NCI-H146 (cell line): ENCODE data around the gene FGD6.
"Not testable (repeated sequence)": the region's sequence is repeated elsewhere in the genome, so short reads cannot be mapped to it uniquely, and the experiment has no call there.

Source experiments
- DNase-seq: peaks from one replicate; lab custom pipeline; 2025; lab: John Stamatoyannopoulos, UW

Gene FGD6

DNA sequence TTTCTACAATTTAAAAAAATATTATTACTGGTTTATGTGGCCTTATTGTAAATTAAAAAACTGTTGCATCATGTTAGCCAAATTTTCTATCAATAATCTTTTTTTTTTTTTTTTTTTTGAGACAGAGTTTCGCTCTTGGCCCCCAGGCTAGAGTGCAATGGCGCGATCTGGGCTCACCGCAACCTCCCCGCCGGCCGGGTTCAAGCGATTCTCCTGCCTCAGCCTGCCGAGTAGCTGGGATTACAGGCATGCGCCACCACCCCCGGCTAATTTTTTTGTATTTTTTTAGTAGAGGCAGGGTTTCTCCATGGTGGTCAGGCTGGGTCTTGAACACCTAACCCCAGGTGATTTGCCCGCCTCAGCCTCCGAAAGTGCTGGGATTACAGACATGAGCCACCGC, 16.9 kb upstream of the FGD6 start:
- DNase-seq, result not testable (repeated sequence)

DNA sequence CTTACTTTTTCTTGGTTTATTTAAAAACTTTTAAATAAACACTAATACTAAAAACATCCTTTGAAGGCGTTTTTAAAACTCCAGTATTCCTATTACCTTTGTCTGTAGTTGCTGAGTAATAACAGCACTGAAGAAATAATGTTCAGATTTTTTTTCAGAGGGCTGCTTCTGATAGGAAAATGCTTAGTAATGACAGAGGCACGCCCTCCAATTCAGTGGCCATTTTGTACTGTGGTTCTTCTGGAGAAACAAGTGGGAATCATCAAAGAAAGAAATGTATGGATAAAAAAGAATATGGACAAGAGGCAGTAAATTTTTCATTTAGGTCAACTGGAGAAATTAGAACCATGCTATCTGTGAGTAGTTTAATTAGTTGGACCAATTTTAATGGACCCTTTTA, 13.9 kb upstream of the FGD6 start:
- DNase-seq, result no peak

DNA sequence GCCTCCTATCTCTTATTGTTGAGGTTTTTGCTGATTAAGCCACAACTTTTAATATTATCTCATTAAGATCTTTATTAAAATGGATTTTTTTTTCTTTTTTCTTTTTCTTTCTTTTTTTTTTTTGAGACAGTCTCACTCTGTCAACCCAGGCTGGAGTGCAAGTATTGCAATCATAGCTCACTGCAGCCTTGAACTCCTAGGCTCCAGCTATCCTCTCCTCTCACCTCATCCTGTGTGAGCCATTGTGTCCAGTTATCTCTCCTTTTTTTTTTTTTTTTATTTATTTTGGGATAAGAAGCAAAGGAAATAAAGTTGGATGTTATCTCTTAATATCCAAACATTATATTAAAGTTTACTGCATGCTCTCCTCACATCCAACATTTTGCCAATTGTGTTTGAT, 13.0 kb upstream of the FGD6 start:
- DNase-seq, result no peak

DNA sequence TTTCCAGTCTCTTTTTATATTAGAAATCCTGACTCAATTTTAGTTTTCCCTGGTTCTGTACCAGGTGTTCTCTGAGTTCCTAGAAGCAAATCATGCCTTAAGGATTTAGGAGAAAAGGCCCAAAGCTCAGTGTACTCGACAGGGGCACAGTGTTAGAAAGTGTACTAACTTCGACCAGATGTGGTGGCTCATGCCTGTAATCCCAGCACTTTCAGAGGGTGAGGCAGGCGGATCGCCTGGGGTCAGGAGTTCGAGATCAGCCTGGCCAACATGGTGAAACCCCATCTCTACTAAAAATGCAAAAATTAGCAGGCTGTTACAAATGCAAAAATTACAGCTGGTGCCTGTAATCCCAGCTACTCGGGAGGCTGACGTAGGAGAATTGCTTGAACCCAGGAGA, 12.4 kb upstream of the FGD6 start:
- no peak for DNase-seq

DNA sequence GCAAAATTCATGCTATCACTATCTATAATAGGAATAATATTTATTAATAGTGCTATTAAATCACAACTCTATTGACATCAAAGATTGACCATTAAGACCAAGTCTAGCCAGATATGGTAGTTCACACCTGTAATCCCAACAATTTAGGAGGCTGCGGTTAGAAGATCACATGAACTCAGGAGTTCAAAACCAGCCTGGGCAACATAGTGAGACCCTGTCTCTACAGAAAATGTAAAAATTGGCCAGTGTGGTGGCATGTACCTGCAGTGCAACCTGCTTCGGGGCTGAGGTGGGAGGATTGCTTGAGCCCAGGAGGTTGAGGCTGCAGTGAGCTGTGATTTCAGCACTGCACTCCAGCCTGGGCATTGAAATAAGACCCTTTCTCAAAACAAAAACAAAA, 11.3 kb upstream of the FGD6 start:
- no peak for DNase-seq

DNA sequence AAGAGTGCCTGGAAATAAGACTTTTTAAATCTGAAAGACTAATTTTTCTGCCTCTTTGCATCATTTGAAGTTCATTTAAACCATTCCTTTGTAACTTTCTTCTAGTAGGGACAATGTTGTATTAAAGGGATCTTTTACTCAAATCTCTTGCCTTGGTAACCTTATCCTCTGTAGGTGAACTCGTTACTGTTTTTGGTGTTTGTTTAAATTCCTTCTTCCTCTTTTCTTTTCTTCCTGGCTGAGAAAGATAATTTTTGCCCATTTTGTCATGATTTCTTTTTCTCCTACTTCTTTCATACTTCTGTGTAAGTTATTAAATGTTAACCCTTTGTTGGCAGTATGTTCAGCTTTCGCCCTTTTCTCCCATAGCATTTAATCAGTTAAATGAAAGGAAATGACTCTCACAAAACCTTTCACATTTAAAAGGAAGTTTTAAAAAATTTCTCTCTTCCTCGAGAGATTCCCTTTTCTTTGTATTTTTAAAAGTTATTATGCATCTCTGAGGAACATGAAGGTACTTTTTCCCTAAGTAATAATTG, 10.6 kb upstream of the FGD6 start:
- DNase-seq, result no peak

DNA sequence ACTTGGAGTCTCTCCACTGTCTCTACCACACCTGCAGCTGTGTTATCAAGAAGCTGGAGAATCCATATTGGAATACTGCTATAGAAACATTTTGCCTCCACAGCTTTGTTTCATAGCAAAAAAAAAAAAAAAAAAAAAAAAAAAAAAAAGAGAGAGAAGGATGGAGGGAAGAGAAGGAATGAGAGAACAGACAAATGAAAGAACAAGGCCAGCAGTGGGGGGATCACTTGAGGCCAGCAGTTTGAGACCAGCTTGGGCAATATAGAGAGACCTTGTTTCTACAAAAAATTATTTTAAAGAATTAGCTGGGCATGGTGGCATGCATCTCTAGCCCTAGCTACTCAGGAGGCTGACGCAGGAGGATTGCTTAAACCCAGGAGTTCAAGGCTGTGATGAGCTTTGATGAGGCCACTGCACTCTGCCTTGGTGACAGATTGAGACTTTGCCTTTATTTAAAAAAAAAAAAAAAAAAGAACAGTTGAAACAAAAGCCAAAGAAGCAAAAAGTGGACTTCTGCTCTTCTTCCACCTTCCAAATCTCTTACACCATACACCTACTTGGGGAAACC, 8.5 kb upstream of the FGD6 start:
- DNase-seq, result no peak

DNA sequence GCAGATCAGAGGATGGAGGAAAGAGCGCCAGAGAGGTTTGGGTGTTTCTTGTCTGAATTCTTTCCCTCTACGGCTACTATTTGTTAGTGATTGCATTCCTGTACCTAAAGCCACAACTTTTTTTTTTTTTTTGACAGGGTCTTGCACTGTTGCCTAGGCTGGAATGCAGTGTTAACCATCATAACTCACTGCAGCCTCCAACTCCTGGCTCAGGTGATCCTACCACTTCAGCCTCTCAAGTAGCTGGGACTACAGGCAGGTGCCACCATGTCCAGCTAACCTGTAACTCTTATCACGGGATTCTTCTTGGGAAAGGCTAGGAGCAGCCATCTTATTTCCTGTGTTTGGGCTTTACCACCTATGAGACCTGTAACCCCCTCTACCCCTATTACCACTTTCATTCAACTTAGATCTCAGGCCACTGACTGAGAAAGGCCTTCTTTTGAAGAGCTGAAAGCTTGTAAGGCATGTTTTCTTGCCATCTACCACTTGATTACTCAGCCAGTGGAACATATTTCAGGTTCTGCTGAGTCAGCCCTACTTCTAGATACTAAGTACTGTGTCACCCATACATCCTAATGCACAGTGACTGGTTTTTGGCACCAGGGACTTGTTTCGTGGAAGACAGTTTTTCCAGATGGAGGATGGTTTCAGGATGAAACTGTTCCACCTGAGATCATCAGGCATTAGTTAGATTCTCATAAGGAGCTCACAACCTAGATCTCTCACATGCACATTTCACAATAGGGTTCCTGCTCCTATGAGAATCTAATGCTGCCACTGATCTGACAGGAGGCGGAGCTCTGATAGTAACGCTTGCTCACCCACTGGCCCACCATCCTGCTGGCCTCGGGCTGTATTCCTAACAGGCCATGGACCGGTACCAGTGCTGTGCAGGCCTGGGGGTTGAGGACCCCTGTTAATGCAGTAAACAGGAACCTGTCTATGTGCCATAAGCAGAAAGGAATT, 7.2 kb upstream of the FGD6 start:
- DNase-seq, result no peak

DNA sequence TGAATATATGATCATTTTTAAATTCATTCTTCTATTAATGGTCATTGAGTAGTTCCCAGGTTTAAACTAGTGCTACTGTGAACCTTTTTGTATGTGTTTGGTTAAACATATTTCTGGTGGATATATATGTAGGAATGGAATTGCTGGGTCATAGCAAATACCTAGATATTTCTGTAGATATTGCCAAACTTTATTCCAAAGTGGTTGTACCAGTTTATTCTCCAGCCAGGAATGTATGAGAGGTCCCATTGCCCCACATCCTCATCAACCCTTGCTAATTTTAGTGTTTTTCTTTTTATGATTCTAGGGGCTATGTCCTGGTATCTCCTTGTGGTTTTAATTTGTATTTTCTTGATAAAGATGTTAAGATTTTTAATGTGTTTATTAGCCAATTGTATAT, 3.5 kb upstream of the FGD6 start:
- DNase-seq, result no peak

DNA sequence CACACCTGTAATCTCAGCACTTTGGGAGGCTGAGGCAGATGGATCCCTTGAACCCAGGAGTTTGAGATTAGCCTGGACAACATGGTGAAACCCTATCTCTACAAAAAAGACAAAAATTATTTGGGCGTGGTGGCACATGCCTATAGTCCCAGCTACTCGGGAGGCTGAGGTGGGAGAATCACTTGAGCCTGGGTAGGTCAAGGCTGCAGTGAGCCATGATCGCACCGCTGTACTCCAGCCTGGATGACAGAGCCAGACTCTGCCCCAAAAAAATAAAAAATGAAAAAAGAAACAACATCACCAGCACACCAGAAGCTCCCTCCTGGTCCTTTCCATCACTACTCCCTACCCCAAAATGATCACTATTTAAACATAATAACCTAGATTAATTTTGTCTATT, 2.9 kb upstream of the FGD6 start:
- DNase-seq, result no peak

DNA sequence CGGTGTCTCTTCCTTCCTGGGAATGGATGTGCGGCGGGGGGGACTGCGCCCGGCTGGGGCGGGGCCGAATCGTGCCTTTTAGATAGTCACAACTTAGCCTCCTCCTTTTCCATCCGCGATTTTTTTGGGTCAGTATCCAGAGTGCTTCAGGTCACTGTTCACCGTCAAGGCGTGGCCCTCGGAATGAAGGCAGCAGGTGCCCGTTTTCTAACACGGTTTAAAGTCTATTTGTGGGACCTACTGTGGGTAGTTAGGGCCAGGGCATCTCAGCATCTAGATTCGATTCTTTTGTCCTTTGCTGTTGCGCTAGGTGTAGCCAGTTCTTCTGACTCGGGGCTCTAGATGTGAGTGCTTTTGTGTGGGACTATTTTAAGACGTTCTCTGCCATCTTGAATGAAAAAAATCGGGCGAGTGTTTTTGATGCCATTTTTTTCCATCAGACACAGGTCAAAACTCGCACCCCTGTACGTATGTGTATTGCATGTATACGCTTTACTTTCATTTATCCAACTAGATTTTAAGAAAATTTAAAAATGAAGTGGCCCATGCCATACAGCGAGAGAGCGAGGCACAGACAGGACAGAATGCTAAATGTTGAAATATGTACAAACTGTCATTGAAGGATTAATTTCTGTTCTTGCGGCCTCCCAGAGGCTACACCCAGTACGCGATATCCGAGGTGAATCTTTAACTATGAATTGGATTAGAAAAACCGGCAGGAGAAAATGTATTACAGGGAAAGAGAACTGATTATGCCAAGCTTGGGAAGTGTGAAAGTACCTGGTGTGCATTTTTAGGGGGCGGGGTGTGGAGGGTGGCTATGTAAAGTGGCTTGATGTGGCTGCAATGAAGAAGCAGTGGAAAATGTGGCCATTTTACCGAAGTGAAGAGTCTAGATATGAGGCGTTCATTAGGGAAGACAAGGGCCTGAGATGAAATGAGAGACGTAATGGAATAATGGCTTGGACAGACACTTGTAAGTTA, 1.2 kb upstream of the FGD6 start:
- DNase-seq, result peak; percentile 72

DNA sequence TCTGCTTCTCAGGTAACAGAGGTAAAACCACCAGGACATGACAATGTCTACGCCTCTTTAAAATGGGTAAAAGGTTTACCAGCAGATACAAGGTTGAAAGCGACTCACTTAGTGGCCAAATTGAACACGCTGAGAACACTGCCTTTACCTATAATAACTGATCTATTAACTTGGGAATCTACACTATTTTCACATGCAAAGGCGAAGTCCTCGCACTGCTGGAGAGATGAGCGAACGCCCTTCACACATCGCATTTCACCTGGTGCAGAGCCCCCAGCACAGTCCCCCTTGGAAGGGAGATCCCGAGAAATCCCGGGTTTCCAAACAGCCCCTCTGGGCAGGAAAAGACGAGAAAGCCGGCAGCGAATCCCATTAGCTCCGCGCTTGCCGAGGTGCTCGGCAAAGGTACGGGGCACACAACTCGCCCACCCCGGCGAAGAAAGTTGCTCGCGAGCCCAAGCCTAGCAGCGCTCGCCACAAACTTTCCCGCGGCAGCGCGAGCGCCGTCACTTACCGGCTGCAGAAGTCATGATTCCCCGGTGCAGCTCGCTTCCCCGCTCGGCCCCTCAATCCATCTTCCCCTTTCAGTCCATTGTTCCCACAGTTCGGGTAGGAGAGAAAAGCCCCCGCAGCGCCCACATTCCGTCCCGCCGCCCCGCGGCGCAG, 423 bp downstream of the FGD6 start:
- DNase-seq, result peak; percentile 59

DNA sequence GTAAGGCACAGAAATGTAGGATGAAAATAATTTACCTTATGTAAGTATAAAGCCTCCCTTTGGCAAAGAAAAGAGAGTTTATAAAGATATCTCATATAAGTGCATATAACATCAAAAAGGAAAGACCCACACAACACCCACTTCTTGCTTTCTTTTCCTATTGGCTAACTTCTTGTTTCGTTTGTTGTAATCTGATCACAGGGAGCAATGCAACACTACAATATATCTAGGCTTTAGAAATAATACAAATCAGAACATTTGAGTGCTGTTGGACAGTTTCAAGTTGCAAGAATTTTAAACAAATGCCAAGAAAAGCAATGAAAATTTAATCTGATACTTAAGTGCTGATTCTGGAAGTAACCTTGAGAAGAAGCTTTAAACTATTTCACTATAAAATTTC, 1.3 kb downstream of the FGD6 start:
- no peak for DNase-seq

DNA sequence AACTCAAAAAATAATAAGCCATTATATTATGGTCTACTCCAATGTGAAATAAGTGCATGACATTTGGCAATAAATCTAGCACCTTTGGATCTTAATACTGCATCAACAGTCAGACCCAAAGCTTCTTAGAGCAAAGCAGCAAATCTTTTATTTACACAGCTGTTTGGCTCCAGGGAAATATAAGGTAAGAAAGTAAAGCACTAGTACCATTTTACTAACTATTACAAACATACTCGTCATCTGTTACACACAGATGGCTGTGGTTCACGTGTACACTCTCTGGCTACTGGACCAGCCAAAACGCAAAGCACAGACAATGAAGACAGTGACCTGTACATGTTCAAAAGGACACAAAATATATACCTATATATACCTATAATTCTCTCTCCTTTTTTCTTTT, 2.8 kb downstream of the FGD6 start:
- no peak for DNase-seq

DNA sequence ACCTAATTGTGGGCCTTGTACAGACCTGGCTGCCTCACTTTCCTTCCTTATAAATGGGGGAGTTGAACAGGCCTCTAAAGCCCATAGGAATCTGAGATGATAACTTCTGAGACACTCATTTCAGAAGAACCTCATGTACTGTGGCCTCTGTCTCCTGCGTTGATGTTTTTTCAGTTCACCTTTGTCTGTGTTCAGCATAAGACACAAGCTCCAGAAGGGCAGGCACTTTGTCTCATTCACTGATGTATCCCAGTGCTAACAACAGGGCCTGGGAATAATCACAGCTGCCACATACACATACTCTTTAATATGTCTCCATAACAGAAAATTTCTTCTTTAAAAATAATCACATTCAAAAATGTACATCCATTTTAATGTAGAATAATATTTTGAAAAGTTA, 3.3 kb downstream of the FGD6 start:
- no peak for DNase-seq

DNA sequence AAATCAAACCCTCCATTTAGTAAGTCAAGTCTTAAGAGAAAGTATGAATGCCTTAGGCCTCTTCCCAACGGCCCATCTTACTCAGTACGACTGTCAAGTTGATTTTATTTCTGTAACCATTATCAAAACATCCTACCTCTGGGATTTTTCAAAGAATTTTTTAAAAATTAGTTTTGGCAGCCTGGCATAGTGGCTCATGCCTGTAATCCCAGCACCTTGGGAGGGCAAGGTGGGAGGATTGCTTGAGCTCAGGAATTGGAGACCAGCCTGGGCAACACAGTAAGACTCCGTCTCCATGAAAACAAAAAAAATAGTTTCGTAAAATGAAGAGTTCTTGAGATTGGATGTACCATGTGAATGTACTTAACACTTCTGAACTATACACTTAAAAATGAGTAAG, 4.1 kb downstream of the FGD6 start:
- DNase-seq, result no peak

DNA sequence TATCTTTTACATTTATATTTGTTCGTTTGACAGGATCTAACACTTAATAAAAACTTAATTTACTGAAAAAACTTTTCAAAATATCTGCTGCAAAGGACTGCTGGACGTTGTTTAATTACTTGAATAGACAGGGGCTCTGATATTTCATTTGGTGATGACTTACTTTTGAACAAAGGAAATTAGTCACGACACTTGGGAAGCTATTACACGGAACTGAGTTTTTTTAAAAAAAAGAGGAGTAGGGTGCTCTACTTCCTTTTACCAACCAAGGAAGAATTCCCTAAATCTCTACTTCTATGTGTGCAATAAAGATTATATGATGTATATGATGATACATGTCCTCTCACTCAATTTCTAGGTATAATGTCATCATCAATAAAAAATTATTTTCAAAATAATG, 4.7 kb downstream of the FGD6 start:
- DNase-seq, result no peak

DNA sequence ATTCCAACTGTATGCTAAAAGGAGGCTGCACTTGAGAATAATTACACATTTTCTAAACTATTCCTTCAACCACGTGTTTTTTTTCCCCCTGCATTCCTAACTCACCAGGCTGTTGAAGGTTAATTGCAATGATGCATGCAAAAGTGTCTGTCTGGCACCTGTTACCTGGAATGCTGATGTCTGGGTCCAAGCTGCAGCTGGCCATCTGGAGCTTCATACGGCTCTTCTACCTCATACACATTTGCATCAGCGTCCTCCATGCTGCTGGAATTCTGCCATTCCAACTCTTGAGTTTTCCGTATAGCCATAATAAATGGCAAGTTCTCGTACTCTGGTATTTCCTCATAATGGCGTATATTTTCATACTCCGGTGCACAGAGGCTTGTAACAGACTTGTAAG, 8.6 kb downstream of the FGD6 start:
- no peak for DNase-seq

DNA sequence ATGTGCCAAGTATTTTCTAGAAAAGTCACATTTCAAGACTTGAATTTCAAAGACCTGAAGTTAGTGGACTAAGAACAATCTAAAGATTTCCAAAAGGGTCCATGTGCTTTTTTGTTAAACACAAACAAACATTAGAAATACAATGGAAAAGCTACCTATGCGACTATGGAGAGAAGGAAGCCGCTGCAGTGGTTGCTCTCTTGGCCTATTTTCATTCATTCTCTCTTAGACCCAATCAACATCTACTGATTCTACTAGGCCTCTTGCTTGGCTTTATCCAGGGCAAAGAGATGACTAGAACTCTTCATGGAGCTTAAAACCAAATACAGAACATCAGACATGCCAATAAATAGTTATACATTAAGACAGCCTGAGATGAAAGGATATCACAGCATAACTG, 9.9 kb downstream of the FGD6 start:
- no peak for DNase-seq

DNA sequence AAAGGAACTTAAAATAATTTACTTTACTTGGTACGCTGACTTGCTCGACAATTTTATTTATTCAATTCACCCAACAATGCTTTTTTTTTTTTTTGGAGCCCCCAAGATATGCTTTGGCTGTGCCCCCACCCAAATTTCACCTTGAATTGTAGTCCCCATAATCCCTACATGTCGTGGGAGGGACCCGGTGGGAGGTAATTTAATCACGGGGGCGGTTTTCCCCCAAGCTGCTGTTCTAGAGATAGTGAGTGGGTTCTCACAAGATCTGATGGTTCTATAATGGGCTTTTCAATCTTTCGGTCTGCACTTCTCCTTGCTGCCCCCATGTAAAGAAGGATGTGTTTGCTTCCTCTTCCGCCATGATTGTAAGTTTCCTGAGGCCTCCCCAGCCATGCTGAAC, 10.4 kb downstream of the FGD6 start:
- DNase-seq, result no peak

DNA sequence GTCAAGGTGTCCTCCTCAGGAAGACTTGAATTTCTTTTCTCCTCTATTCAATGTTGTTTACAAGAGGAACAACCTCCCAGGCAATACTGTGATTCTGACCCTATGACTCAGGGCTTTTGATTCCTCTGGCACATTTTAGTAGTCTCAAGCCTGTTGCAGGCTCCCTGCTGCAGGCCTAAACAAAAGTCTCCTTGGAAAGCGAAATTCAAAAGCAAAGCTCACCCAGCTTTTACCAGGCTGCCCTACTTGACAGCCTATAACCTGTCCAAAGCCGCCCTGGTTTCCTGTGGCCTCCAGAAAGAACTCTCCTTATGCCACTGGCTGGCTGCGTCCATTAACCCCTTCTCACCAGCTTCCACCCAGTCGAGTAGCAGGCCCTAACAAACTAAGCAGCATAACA, 11.6 kb downstream of the FGD6 start:
- no peak for DNase-seq
